ENCODE measurements around the gene PRMT2.

DNA sequence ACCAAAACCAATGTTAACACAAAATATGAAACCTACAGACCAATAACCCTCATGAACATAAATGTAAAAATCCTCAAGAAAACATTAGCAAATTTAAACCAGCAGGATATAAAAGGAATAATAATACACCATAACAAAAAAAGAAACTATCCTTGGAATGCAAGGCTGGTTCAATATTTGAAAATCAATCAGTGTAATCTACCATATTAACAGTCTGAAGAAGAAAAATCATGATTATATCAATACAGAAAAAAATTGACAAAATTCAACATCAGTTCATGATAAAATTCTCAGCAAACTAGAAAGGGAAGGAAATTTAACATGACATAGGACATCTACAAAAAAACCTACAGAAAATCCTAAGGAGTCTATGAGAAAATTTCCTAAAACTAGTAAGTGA lies 19.8 kb downstream of the PRMT2 start:
- TF ChIP-seq ZNF274 (IDR thresholded peaks at IDR 0.05; ENCODE audit: low read depth, low read length): no peak
- TF ChIP-seq YY1 (IDR thresholded peaks at IDR 0.05; ENCODE audit: insufficient read depth, insufficient read length): no peak
- TF ChIP-seq SUZ12 (IDR thresholded peaks at IDR 0.05; ENCODE audit: extremely low read depth, insufficient read depth, insufficient read length): no peak
